Measurements from ENCODE around the gene TTLL5.

TTLL5 gene

DNA sequence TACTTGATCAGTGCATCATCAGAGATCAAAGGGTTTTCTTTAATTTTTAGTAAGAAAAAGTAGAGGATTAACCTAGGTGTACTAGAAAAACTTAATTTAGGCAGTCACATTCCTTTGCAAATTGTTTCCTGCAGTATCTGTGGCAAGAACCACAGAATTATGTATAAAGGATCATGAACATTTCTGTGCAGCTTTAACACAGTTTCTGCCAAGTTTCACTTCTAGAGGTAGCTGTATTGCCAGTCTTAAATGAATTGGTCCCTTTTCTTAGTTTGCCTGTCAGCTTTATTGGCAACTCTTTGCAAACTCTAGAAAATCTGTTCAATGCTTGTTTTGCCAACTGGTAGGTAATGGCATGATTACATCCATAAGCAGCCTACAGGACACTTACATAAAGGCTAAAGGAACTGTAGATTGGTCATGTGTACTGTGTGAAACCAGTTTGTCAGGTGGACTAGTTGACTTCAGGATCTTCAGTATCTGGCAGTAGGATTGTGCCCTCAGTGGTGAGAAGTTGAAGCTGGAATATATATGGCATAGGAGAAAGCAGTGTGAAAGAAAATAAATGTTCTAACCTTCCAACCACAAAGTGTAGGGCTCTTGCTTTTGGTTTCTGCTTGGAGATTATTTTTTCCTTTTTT is 75.9 kb downstream of the TTLL5 start:
- DNase-seq (ENCODE audit: low read depth in 1 of 2, low spot score in 1 of 2), result peak; percentile 29 to 92
- in situ Hi-C loops (cut with HindIII; ENCODE audit: low pct_unique_long_range_greater_than_20kb, low sequenced_read_pairs), result no loop called here
- TF ChIP-seq JUND (IDR thresholded peaks at IDR 0.05; ENCODE audit: low read depth), result no peak

DNA sequence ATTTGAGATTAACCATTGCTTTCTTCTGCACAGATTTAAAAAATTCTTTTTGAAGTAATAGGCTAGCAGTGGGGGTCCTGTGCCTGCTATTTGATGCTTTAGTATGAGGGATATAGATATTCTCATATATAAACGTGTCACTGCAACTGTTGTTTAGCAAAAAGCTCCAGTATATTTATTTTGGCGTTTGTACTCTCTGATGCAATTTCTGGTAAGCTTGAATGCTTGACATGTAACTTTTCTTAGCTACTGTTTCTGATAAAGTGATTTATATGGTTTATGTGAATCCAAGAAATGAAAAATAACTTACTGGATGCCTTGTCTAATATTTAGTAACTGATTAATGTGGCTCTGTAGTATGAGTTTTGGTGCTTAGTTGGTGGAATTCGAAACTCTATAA is 77.1 kb downstream of the TTLL5 start:
- no peak for TF ChIP-seq JUND (IDR thresholded peaks at IDR 0.05; ENCODE audit: low read depth)
- in situ Hi-C loops (cut with HindIII; ENCODE audit: low pct_unique_long_range_greater_than_20kb, low sequenced_read_pairs), result no loop called here
- peak in 1 of 2 experiments; percentile 39 for DNase-seq (ENCODE audit: low read depth in 1 of 2, low spot score in 1 of 2)

DNA sequence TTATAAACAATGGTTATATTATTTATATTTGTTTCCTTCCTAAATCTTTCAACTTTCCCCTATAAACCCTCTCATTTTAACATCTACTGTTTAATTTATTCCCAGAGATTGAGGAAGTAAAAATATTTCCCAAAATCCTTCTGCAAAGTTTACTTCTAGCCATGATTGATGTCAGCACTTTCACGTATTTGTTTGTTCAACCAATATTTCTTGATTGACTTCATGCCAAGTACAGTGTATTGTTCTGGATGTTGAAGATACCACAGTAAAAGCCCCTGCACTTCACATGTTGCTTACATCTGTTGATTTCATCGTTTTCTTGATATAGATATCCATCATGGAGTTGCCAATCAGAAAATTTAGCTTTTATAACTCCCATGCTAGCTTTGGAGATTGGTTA is 81.8 kb downstream of the TTLL5 start:
- no peak for TF ChIP-seq JUND (IDR thresholded peaks at IDR 0.05; ENCODE audit: low read depth)

DNA sequence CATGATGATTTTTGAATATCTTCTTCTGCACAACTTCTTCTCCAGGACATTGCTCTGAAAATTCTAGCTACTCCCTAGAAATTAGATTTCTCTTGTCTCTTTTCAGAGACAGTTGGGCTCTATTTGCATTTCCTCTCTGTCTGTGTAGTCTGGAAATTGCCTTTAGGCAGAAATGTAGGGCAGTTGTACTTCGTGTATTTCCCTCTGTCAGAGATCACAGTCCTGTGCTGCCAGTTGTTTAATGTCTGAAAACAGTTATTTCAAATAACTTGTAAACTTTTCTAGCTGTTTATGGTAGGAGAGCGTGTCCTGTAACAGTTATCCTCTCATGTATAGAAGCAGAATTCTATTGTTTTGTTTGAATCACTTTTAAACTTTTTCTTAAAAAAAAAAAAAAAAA is 86.9 kb downstream of the TTLL5 start:
- TF ChIP-seq JUND (IDR thresholded peaks at IDR 0.05; ENCODE audit: low read depth), result no peak
- in situ Hi-C loops (cut with HindIII; ENCODE audit: low pct_unique_long_range_greater_than_20kb, low sequenced_read_pairs), result no loop called here
- peak in 1 of 2 experiments; percentile 38 for DNase-seq (ENCODE audit: low read depth in 1 of 2, low spot score in 1 of 2)

More for the DNA sequence above, 81.8 kb downstream of the TTLL5 start:
- DNase-seq (ENCODE audit: low read depth in 1 of 2, low spot score in 1 of 2), result no peak
- in situ Hi-C loops (cut with HindIII; ENCODE audit: low pct_unique_long_range_greater_than_20kb, low sequenced_read_pairs), result no loop called here

DNA sequence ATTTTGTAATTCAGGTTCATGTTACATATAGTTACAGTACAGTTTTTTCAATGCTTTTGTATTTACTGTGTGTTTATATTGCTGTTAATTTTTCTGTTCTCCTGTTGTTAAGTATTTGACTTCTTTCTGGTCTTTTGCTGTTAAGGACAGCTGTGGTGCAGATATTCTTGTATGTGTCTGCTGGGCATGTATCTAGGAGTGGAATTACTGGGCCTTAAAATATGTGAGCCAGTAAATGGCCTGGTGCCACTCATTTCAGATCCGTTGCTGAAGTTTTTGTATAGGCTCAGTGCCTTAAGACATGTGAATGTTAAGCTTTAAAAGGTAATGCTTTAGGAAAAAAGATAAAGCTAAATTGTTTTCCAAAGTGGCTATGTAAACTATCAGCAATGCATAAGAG is 87.3 kb downstream of the TTLL5 start:
- no peak for TF ChIP-seq JUND (IDR thresholded peaks at IDR 0.05; ENCODE audit: low read depth)
- no peak for DNase-seq (ENCODE audit: low read depth in 1 of 2, low spot score in 1 of 2)
- in situ Hi-C loops (cut with HindIII; ENCODE audit: low pct_unique_long_range_greater_than_20kb, low sequenced_read_pairs), result no loop called here

DNA sequence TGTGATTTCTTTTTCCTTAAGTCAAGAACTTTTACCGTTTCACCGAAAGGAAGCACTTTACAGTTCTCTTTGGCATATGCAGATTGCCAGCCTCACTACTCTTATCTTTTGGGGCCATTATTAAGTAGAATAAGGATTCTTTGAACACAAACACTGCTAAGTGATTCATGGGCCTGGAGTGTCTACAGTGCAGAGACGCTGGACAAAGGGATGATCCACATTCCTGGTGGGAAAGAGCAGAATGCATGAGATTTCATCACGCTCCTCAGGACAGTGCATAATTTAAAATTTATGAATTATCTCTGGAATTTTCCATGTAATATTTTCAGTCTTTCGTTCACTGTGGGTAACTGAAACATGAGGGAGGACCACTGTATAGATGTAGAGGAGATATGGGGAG is 90.2 kb downstream of the TTLL5 start:
- in situ Hi-C loops (cut with HindIII; ENCODE audit: low pct_unique_long_range_greater_than_20kb, low sequenced_read_pairs), result no loop called here
- no peak for TF ChIP-seq JUND (IDR thresholded peaks at IDR 0.05; ENCODE audit: low read depth)
- DNase-seq (ENCODE audit: low read depth in 1 of 2, low spot score in 1 of 2), result no peak

DNA sequence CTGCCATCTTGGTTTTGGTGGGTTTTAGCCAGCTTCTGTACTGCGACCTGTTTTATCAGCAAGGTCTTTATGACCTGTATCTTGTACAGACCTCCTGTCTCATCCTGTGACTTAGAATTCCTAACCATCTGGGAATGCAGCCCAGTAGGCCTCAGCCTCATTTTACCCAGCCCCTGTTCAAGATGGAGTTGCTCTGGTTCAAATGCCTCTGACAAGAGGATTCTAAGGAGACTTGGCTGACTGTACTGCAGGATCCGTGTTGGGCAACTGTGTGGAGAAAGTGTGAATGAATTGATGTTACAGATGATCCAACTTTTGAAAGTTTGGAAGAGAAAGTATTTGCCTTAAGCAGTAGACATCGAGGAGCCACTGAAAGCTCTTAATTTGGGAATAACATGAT is 91.0 kb downstream of the TTLL5 start:
- DNase-seq (ENCODE audit: low read depth in 1 of 2, low spot score in 1 of 2), result no peak
- TF ChIP-seq JUND (IDR thresholded peaks at IDR 0.05; ENCODE audit: low read depth), result no peak
- in situ Hi-C loops (cut with HindIII; ENCODE audit: low pct_unique_long_range_greater_than_20kb, low sequenced_read_pairs), result no loop called here

DNA sequence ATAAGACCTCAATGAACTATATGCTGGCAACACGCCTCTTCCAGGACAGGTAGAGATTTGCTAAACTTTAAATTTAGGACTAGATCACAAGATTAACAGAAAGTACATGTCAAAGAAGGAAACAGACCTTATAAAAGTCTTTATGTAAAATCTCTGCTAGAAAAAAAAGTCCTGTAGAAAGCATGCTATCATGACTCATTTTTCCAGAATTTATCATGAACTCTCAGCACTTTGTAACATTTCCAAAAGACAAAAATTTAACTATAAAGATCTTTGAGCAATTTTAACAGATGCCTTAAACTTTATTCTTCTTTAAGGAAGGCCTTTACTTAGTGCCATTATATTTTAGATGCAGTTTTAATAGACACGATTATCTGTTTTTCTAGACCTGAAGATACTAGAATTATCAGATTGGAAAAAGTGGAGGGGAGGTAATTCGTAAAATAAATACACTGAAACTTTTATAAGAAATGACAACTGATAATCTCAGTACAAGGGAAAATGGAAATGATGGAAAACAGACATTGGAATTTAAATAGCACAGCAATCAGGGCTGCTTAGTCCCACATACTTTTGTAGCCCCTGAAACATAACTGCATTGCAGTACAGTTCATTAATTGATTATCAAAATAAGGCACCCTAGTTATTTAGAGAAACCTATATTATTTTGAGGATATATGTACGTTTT is 92.0 kb downstream of the TTLL5 start:
- in situ Hi-C loops (cut with HindIII; ENCODE audit: low pct_unique_long_range_greater_than_20kb, low sequenced_read_pairs), result no loop called here
- no peak for TF ChIP-seq JUND (IDR thresholded peaks at IDR 0.05; ENCODE audit: low read depth)
- no peak for DNase-seq (ENCODE audit: low read depth in 1 of 2, low spot score in 1 of 2)

DNA sequence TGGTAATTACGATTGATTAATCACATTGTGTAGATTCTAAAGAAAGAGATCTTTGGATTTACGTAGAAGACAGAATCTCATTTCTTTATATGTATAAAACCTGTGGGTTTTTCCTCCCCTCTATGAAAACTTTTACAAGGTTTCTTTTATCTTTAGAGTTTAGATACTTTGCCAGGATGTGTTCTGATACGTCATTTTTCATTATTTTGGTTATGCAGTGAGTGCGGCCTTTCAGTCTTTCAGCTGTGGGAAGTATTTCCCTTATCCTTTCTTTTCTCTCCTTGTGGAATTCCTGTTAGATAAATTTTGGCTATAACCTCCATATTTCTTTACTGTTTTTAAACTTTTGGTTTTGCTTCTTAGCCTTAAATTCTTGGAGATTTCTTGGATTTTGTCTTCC is 92.7 kb downstream of the TTLL5 start:
- no peak for TF ChIP-seq JUND (IDR thresholded peaks at IDR 0.05; ENCODE audit: low read depth)
- in situ Hi-C loops (cut with HindIII; ENCODE audit: low pct_unique_long_range_greater_than_20kb, low sequenced_read_pairs), result no loop called here

DNA sequence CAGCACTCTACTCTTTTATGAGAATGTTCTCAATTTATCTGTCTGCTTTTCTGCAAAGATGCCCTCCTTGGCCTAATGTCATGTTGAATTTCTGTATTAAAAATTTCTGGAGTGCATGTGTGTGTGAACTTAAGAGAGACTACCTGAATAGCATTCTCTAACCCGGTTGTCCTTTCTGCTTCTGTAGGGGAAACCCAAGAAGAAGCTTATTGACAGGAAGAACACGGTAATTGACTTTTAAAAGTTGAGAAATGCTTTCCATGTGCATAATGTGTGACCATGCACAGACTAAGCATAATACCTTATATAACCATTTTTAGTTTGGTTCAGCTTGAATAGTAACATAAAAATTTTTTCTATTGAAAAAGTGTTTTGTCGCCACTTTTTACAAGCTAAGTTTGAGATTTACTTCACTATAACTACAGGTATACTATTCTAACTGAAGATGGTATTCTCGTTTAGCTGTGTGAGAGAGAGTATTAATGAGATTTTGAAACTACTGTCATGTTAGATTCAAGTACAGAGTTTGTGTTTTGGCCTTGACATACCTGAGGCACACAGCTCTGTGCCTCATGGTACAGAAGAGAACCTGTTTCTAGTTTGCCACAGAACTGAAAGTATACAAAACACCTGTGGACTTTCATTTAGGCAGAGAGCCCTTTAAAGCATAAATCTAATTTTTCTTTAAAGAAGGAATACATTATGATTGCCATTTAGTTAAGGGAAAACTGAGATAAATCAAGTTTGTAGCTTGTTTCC is 96.8 kb downstream of the TTLL5 start:
- no peak for DNase-seq (ENCODE audit: low read depth in 1 of 2, low spot score in 1 of 2)
- TF ChIP-seq JUND (IDR thresholded peaks at IDR 0.05; ENCODE audit: low read depth), result no peak

More for the DNA sequence above, 92.7 kb downstream of the TTLL5 start:
- no peak for DNase-seq (ENCODE audit: low read depth in 1 of 2, low spot score in 1 of 2)

DNA sequence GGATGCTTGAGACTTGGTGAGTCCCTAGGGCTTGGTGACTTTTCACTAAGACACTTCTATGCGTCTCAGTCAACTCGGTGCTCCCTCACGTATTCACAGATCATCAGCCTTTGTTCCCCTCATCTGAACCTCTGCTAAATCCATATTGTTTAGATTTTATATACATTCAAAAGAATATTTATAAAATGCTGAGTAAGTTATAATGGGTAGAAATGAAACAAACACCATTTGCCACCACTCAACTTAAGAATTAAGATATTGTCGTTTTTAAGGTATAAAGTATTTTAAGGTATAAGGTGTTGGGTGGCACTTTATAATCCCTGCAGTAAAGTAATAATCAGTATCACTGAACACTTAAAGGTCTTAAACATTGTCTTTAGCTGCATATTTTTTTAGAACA is 103.0 kb downstream of the TTLL5 start:
- in situ Hi-C loops (cut with HindIII; ENCODE audit: low pct_unique_long_range_greater_than_20kb, low sequenced_read_pairs), result no loop called here
- DNase-seq (ENCODE audit: low read depth in 1 of 2, low spot score in 1 of 2), result no peak
- no peak for TF ChIP-seq JUND (IDR thresholded peaks at IDR 0.05; ENCODE audit: low read depth)

More for the DNA sequence above, 96.8 kb downstream of the TTLL5 start:
- in situ Hi-C loops (cut with HindIII; ENCODE audit: low pct_unique_long_range_greater_than_20kb, low sequenced_read_pairs), result no loop called here

DNA sequence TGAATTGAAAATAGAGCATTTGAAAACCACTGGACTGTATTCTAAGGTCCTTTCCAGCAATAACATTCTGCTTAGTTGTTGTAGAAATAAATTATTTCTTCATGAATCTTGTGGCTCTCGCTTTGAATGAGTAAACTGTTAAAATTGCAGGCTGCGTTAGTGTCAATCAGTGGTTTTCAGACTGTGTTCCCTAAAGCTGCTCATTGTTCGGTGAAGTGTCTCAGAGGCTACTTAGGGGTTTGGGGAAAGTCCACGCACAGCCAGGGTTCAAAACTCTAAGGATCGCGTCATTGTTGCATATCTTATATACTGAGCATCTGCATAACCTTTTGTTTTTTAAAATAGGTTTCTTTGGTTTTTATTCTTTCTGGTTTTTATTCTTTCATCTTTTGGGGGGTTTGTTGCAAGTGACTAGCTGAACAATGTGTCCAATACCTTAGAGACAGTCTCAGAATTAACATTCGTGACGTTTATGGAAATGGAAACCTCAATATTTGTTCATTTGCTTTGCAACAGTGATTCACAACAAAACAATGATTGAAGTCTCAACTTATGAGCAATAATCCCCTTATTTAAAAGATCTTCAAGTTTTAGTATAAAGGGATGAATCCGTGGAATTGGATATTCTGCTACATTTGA is 108.1 kb downstream of the TTLL5 start:
- in situ Hi-C loops (cut with HindIII; ENCODE audit: low pct_unique_long_range_greater_than_20kb, low sequenced_read_pairs), result no loop called here
- DNase-seq (ENCODE audit: low read depth in 1 of 2, low spot score in 1 of 2), result no peak
- TF ChIP-seq JUND (IDR thresholded peaks at IDR 0.05; ENCODE audit: low read depth), result no peak

DNA sequence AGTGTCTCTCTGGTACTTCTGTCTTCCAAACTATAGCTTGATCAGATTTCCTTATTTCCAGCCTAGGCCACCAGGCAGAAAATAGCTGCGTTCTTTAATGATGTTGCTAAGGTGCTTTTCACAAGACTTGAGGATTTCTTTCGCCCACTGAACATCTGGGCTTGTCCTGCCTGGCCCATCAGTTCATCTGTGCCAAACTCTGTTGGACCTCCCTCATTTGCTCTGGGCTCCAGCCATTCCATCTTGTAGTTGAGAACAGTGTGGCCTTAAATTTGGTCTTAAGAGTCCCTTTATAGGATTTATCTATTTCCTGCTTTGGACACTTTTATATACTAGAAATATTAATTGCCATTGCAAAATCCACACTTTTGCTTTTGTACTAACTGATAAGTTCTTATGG is 109.6 kb downstream of the TTLL5 start:
- in situ Hi-C loops (cut with HindIII; ENCODE audit: low pct_unique_long_range_greater_than_20kb, low sequenced_read_pairs), result no loop called here
- no peak for DNase-seq (ENCODE audit: low read depth in 1 of 2, low spot score in 1 of 2)

More for the DNA sequence above, 109.6 kb downstream of the TTLL5 start:
- no peak for TF ChIP-seq JUND (IDR thresholded peaks at IDR 0.05; ENCODE audit: low read depth)

Measured in T47D (cell line).